Skeletal muscle tissue (tissue), 4 donors: ENCODE measurements around the gene PTPRN2. TPM values are rescaled to one million over a fixed set of nuclear protein-coding genes. Genes with fewer than 3 reads are reported as not detected.

Experiments used
- H3K27ac ChIP-seq: one replicate; pipeline ENCODE4 v1.7.0; 2013; ENCODE audit warnings: mild to moderate bottlenecking, low read depth, low read length, inconsistent platforms
- H3K27me3 ChIP-seq, 3 donors: one replicate each; pipeline ENCODE4 v1.7.0; 2013; ENCODE audit warnings: low read length in 3 of 3; ENCODE audit not compliant: control insufficient read depth in 3 of 3, insufficient read depth in 3 of 3
- H3K36me3 ChIP-seq, 3 donors: one replicate each; pipeline ENCODE4 v1.7.0; 2013; ENCODE audit warnings: low read length in 3 of 3; ENCODE audit not compliant: control insufficient read depth in 3 of 3, insufficient read depth in 3 of 3
- H3K4me1 ChIP-seq, 3 donors: one replicate each; pipeline ENCODE4 v1.7.0; 2013; ENCODE audit warnings: low read length in 3 of 3, mild to moderate bottlenecking in 3 of 3; ENCODE audit not compliant: control insufficient read depth in 3 of 3, insufficient read depth in 3 of 3
- H3K4me3 ChIP-seq, 3 donors: one replicate each; pipeline ENCODE4 v1.7.0; 2013; ENCODE audit warnings: low read length in 3 of 3
- H3K9ac ChIP-seq, 3 donors: one replicate each; pipeline ENCODE4 v1.7.0; 2013; ENCODE audit warnings: low read length in 3 of 3, mild to moderate bottlenecking in 3 of 3, moderate library complexity in 2 of 3, low read depth in 1 of 3
- H3K9me3 ChIP-seq, 3 donors: one replicate each; pipeline ENCODE4 v1.7.0; 2013; ENCODE audit warnings: low read length in 3 of 3; ENCODE audit not compliant: control insufficient read depth in 3 of 3
- total RNA-seq: library from RNA; depleted of rRNA; stranded (reverse); fragments of >200 nt; gene quantifications from one replicate; pipeline ENCODE4 v1.2.3, GENCODE V29; 2014
- donor health status: Osteomylitis.

Gene PTPRN2
- total RNA-seq, 1 donor from 2014 or later = 1.6 TPM

GRCh38 chr7:158134824-158135223, 452.8 kb downstream of the PTPRN2 start:
- Histone ChIP-seq H3K9me3 (peaks cover 0 to 2% (median 0%) of the 10 kb centered on the region in 3 donors), H3K9ac (no peak overlapping the region), H3K36me3 (no peaks in the 10 kb centered on the region), H3K4me1 (no peaks in the 10 kb centered on the region), H3K27ac (no peak overlapping the region), H3K27me3 (no peaks in the 10 kb centered on the region), H3K4me3 (no peak overlapping the region)

DNA sequence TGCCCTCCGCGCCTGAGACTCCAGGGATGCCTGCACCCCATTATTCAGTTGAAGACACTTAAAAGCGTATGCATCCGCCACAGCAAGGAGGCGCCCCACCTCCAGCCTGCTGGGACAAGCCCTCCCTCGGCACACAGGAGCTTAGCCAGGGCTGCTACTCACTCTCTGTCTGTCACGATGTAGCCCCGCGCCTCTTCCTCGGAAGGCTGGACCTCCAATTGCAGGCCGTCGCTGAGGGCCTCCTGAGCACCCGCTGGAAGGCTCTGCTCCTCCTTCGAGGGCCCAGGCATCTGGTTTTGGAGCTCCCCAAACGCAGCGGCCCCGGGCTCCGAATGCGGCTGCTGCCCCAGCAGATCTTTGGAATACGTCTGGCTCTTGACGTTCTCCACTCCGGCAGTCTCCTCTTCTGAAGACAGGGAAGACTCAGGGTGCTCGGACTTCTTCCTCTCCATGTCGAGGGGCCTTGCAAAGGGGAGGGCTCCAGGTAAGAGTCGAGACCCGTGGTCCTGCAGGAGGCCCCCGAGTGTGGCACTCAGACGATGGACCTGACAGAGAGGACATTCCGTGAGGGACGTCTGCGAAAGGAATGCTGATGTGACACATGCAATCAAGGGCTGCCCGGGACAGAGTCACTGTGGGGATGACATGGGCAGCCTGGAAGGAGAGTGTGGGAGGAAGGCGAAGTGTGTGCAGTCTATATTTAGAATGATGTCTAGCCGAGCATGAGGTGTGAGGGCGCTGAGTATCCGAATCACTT, 453.9 kb downstream of the PTPRN2 start:
- Histone ChIP-seq H3K27ac (no peak overlapping the region), H3K9ac (no peak overlapping the region), H3K27me3 (no peaks in the 10 kb centered on the region), H3K4me1 (no peaks in the 10 kb centered on the region), H3K36me3 (no peaks in the 10 kb centered on the region), H3K9me3 (peaks cover 0 to 5% (median 0%) of the 10 kb centered on the region in 3 donors), H3K4me3 (no peak overlapping the region)

DNA sequence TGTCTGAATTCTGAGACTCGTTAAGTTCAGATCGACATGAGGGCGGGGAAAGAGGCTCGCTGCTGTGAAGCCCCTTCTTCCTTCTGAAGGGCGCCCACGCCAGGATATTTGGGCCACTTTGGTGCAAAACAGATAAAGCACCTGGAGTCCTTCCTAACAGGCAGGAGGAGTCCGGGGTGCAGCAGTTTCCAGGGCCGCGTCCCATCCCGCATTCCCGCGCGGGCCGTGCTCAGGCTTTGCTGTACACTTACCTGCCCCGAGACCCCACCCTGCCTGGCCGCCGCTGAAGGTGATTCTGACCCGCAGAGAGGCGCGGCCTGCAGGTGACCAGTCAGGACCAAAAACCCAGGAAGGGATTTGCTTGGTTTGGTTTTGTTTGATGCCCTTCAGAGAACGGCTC, 454.6 kb downstream of the PTPRN2 start:
- no peaks in the 10 kb centered on the region for H3K36me3 ChIP-seq
- H3K27ac ChIP-seq = no peak overlapping the region
- H3K4me1 ChIP-seq = no peaks in the 10 kb centered on the region
- no peaks in the 10 kb centered on the region for H3K27me3 ChIP-seq
- peaks cover 0 to 5% (median 0%) of the 10 kb centered on the region in 3 donors for H3K9me3 ChIP-seq
- no peak overlapping the region for H3K9ac ChIP-seq
- H3K4me3 ChIP-seq = no peak overlapping the region

DNA sequence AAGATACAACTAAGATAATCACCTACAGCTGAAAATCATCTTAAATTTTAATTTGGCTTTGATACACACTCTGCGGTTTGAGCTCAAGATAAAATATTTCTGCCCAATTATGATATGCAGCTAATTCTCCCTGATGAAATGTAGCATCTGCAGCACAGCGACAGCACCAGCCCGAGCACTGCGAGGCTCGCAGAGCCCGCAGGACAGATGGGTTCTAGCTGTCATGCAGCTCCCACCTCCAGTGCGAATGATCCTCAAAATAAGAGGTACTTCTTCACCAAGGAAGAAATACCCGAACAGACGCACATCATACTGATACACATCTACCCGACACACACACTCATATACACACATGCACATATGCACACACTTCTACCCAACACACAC, 457.6 kb downstream of the PTPRN2 start:
- no peak overlapping the region for H3K9ac ChIP-seq
- H3K4me1 ChIP-seq = no peaks in the 10 kb centered on the region
- H3K9me3 ChIP-seq = peaks cover 0 to 5% (median 0%) of the 10 kb centered on the region in 3 donors
- no peak overlapping the region for H3K4me3 ChIP-seq
- H3K27me3 ChIP-seq = no peaks in the 10 kb centered on the region
- no peaks in the 10 kb centered on the region for H3K36me3 ChIP-seq
- no peak overlapping the region for H3K27ac ChIP-seq

GRCh38 chr7:158129037-158130022, 458.3 kb downstream of the PTPRN2 start:
- no peak overlapping the region for H3K9ac ChIP-seq
- no peaks in the 10 kb centered on the region for H3K4me1 ChIP-seq
- H3K9me3 ChIP-seq = peaks cover 0 to 3% (median 0%) of the 10 kb centered on the region in 3 donors
- no peak overlapping the region for H3K27ac ChIP-seq
- H3K36me3 ChIP-seq = no peaks in the 10 kb centered on the region
- H3K27me3 ChIP-seq = no peaks in the 10 kb centered on the region
- H3K4me3 ChIP-seq = no peak overlapping the region

DNA sequence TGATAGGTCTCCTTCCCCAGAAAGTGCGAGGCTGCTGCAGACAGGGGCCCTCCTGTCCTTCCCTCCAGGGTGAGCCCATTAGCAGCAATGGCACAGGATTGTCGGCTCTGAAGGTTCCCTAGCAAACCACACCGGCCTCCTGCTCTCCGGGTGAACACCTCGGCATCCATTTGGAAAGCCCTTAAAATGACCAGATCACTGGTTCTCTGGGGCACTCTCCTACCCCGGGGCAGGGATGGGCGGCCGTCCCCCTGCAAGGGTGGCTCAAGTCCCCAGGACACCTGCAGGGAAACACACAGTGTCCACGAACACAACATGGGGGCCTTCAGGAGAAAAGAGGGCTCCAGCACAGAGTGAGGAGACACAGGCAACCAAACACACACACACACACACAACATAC, 459.1 kb downstream of the PTPRN2 start:
- Histone ChIP-seq H3K4me1 (no peaks in the 10 kb centered on the region), H3K9ac (no peak overlapping the region), H3K9me3 (peaks cover 0 to 3% (median 0%) of the 10 kb centered on the region in 3 donors), H3K27me3 (no peaks in the 10 kb centered on the region), H3K27ac (no peak overlapping the region), H3K4me3 (no peak overlapping the region), H3K36me3 (no peaks in the 10 kb centered on the region)

- no peak overlapping the region for H3K4me3 ChIP-seq
- no peaks in the 10 kb centered on the region for H3K27me3 ChIP-seq
- no peaks in the 10 kb centered on the region for H3K4me1 ChIP-seq
- H3K9ac ChIP-seq = no peak overlapping the region
- no peak overlapping the region for H3K27ac ChIP-seq
- no peaks in the 10 kb centered on the region for H3K36me3 ChIP-seq
- peaks cover 0 to 5% (median 0%) of the 10 kb centered on the region in 3 donors for H3K9me3 ChIP-seq
These were observed 460.4 kb downstream of the PTPRN2 start for GRCh38 chr7:158127241-158127640.

DNA sequence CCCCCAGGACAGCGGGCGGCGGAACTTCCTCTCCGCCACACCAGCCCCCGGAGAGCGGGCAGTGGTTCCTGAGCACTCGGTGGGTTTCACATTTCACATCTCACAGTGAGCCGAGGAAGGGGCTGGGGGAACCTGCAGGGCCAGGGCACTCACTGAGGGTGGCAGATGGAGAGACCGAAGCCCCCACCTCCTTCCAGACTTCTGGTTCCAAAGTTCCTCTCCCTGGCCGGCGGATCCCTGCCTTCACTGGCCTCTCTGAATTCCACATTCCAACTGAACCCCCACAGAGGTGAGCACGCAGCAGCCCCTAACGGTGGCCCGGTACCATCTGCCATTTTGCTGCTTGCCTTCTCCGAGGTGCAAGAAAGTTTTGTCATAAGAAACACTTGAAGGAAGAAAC, 461.0 kb downstream of the PTPRN2 start:
- Histone ChIP-seq H3K4me1 (no peaks in the 10 kb centered on the region), H3K9ac (no peak overlapping the region), H3K27me3 (no peaks in the 10 kb centered on the region), H3K36me3 (no peaks in the 10 kb centered on the region), H3K27ac (no peak overlapping the region), H3K4me3 (no peak overlapping the region), H3K9me3 (peaks cover 0 to 5% (median 3%) of the 10 kb centered on the region in 3 donors)

- Histone ChIP-seq H3K36me3 (no peaks in the 10 kb centered on the region), H3K9ac (no peak overlapping the region), H3K27me3 (no peaks in the 10 kb centered on the region), H3K9me3 (peaks cover 0 to 5% (median 3%) of the 10 kb centered on the region in 3 donors), H3K27ac (no peak overlapping the region), H3K4me1 (no peaks in the 10 kb centered on the region), H3K4me3 (no peak overlapping the region)
These were observed 461.9 kb downstream of the PTPRN2 start for GRCh38 chr7:158125721-158126120.

- H3K9ac ChIP-seq = no peak overlapping the region
- H3K4me3 ChIP-seq = no peak overlapping the region
- no peaks in the 10 kb centered on the region for H3K4me1 ChIP-seq
- no peaks in the 10 kb centered on the region for H3K36me3 ChIP-seq
- no peaks in the 10 kb centered on the region for H3K27me3 ChIP-seq
- peaks cover 0 to 5% (median 3%) of the 10 kb centered on the region in 3 donors for H3K9me3 ChIP-seq
- H3K27ac ChIP-seq = no peak overlapping the region
These were observed 462.5 kb downstream of the PTPRN2 start for GRCh38 chr7:158125091-158125490.
